Lower leg skin (tissue), 3 donors: ENCODE measurements around the gene UBE2J2.

Experiments
- POLR2A ChIP-seq, 2 donors: fragments of 450-650 bp; IDR thresholded peaks; one replicate each; pipeline ENCODE4 v1.6.1; 2016 to 2017; ENCODE audit warnings: antibody characterized with exemption in 2 of 2, mild to moderate bottlenecking in 1 of 2, moderate library complexity in 1 of 2
- TF ChIP-seq, protein P1 (sequence below), 3 donors: fragments of 450-650 bp; IDR thresholded peaks; one replicate each; pipeline ENCODE4 v1.5.1; 2016; ENCODE audit warnings: antibody characterized with exemption in 3 of 3, mild to moderate bottlenecking in 3 of 3, moderate library complexity in 2 of 3

DNA sequence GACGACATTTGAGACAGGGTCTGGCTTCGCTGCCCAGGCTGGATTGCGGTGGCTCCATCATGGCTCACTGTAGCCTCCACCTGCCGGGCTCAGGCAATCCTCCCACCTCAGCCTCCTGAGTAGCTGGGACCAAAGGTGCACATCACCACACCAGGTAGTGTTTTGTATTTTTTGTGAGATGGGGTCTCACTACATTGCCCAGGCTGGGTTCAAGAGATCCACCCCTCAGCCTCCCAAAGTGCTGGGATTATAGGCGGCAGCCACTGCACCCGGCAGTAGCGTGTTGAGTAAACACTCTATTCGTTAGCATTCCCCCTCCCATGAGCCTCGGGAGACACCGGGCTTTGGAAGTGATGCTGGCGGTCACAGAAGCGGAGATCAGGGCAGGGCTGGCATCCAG is 20.3 kb downstream of the UBE2J2 start:
- TF ChIP-seq POLR2A (IDR thresholded peaks at IDR 0.05), result no peak
- TF ChIP-seq, protein P1, sequence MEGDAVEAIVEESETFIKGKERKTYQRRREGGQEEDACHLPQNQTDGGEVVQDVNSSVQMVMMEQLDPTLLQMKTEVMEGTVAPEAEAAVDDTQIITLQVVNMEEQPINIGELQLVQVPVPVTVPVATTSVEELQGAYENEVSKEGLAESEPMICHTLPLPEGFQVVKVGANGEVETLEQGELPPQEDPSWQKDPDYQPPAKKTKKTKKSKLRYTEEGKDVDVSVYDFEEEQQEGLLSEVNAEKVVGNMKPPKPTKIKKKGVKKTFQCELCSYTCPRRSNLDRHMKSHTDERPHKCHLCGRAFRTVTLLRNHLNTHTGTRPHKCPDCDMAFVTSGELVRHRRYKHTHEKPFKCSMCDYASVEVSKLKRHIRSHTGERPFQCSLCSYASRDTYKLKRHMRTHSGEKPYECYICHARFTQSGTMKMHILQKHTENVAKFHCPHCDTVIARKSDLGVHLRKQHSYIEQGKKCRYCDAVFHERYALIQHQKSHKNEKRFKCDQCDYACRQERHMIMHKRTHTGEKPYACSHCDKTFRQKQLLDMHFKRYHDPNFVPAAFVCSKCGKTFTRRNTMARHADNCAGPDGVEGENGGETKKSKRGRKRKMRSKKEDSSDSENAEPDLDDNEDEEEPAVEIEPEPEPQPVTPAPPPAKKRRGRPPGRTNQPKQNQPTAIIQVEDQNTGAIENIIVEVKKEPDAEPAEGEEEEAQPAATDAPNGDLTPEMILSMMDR (IDR thresholded peaks at IDR 0.05), result no peak
